ENCODE data around the gene PELI1. TPM values are rescaled to one million over a fixed set of nuclear protein-coding genes. Genes with fewer than 3 reads are reported as not detected.

PELI1 gene
- total and polyA plus RNA-seq, 2 donors (not counting 3 experiments of a cell fraction or from before 2014, with no cell fraction given): 14.2 to 30.9 TPM

DNA sequence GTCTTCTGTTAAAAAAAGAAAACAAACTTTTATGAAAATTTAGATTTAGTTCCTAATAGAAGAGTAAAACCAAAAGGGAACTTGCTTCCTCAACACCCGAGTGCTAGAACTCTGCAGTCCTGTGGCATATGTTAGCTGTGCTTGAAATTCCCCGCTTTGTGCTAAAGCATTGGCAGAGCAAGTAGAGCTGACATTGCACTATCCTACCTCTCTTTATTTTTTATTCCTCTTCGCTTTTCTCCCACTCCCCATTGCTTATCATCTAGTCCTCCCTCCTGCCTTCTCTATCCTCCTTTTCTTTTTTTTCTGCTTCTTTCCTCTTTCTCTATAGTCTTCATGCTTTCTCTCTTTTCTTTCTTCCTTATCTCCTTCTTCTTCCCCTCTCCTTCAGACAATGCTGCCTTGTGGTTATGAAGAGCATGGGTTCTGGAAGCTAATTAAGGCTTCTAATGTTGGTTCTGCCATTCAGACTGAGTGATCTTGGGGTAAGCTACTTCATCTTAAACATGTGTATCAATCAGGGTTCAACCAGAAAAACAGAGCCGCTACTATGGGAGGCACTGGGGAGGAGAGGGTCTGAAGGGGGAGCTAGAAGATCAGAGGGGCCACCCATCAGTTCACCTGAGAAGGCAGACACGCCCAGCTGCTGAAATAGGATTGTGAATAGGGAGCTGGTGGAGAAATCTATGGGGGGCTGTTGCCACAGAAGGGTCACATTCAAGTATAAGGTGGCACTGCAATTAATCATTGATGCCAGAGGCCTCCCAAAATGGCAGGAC, 31.4 kb upstream of the PELI1 start:
- dilution Hi-C loops (cut with MboI; ENCODE audit: extremely low pct_ligation_motif_present, low sequenced_read_pairs): no loop called here

More for the DNA sequence above, 31.4 kb upstream of the PELI1 start:
- Histone ChIP-seq H3K4me2 (ENCODE audit: insufficient read depth, low read length) (no peak overlapping the region), H3K9ac (replicated peaks; ENCODE audit: extremely low read depth, insufficient read depth, low read length) (no peak overlapping the region), H3K9me3 (replicated peaks; ENCODE audit: control insufficient read depth, insufficient read depth, low read length) (no peaks in the 10 kb centered on the region), H3K36me3 (ENCODE audit: control insufficient read depth in 2 of 2, extremely low read depth in 1 of 2, insufficient read depth in 2 of 2, low read length in 2 of 2) (no peaks in the 10 kb centered on the region), H4K20me1 (replicated peaks; ENCODE audit: control insufficient read depth, extremely low read depth, insufficient read depth, low read length) (no peaks in the 10 kb centered on the region), H3K79me2 (ENCODE audit: control insufficient read depth, insufficient read depth, low read length) (no peaks in the 10 kb centered on the region), H3K9me1 (replicated peaks; ENCODE audit: control insufficient read depth, extremely low read depth, insufficient read depth, low read length) (no peaks in the 10 kb centered on the region), H3K27me3 (ENCODE audit: control insufficient read depth in 2 of 2, insufficient read depth in 2 of 2, low read length in 2 of 2) (no peaks in the 10 kb centered on the region), H3K4me1 (ENCODE audit: control insufficient read depth, extremely low read depth, insufficient read depth, low read length) (no peaks in the 10 kb centered on the region), H2AFZ (ENCODE audit: low read depth, low read length) (no peak overlapping the region), H3K27ac (ENCODE audit: insufficient read depth, low read depth, low read length) (no peak overlapping the region), H3K4me3 (replicated peaks in 1 of 3; ENCODE audit: insufficient read depth in 1 of 3, low read depth in 1 of 3, low read length in 3 of 3) (no peak overlapping the region)
- no peak for DNase-seq (ENCODE audit: low read depth, low spot score)
- no peak for FAIRE-seq
- TF ChIP-seq GATA2 (IDR thresholded peaks at IDR 0.05; ENCODE audit: insufficient read depth, insufficient read length, low read depth, low read length) (no peak), POLR2A (IDR thresholded peaks at IDR 0.05; ENCODE audit: low read depth, low read length) (no peak), MYC (IDR thresholded peaks at IDR 0.05; ENCODE audit: low read depth, low read length) (no peak), EZH2 (IDR thresholded peaks at IDR 0.05; ENCODE audit: borderline replicate concordance, low read depth, low read length, severe bottlenecking) (no peak), POLR2AphosphoS5 (IDR thresholded peaks at IDR 0.05; ENCODE audit: insufficient read depth, low read depth, low read length) (no peak), FOS (IDR thresholded peaks at IDR 0.05; ENCODE audit: borderline replicate concordance, insufficient read depth, low read length) (no peak), JUN (IDR thresholded peaks at IDR 0.05; ENCODE audit: borderline replicate concordance, insufficient read depth, insufficient read length, low read depth) (no peak)
- TF ChIP-seq, protein P1, sequence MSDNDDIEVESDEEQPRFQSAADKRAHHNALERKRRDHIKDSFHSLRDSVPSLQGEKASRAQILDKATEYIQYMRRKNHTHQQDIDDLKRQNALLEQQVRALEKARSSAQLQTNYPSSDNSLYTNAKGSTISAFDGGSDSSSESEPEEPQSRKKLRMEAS (IDR thresholded peaks at IDR 0.05; ENCODE audit: insufficient read depth, insufficient read length): no peak
- TF ChIP-seq, protein P2, sequence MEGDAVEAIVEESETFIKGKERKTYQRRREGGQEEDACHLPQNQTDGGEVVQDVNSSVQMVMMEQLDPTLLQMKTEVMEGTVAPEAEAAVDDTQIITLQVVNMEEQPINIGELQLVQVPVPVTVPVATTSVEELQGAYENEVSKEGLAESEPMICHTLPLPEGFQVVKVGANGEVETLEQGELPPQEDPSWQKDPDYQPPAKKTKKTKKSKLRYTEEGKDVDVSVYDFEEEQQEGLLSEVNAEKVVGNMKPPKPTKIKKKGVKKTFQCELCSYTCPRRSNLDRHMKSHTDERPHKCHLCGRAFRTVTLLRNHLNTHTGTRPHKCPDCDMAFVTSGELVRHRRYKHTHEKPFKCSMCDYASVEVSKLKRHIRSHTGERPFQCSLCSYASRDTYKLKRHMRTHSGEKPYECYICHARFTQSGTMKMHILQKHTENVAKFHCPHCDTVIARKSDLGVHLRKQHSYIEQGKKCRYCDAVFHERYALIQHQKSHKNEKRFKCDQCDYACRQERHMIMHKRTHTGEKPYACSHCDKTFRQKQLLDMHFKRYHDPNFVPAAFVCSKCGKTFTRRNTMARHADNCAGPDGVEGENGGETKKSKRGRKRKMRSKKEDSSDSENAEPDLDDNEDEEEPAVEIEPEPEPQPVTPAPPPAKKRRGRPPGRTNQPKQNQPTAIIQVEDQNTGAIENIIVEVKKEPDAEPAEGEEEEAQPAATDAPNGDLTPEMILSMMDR (IDR thresholded peaks at IDR 0.05; ENCODE audit: extremely low read depth in 1 of 2, insufficient read depth in 1 of 2, low read depth in 1 of 2, low read length in 2 of 2): no peak
- BruUV-seq (replicated peaks): no TSS peak
- intact Hi-C loops (cut with micrococcal nuclease): no loop called here
- CTCF ChIA-PET: interaction anchor here (0.7 to 1.6 kb wide), 2 partner anchors 52 to 137 kb away, joined by 3 to 6 read pairs; no protein-coding TSS in a partner anchor
- POLR2A ChIA-PET: no interaction called here
